Measurements from ENCODE around the gene N4BP2L1. TPM values are rescaled to one million over a fixed set of nuclear protein-coding genes. Genes with fewer than 3 reads are reported as not detected.

N4BP2L1 gene
- total RNA-seq, 2 donors from 2014 or later = 10.1 to 10.4 TPM

Other genes starting within 250 kb of the N4BP2L1 start
- not detected for gene ZAR1L, start 112.8 kb downstream of the N4BP2L1 start, total RNA-seq
- gene BRCA2, start 112.6 kb downstream of the N4BP2L1 start, total RNA-seq = 1 to 10 TPM; 1.8 to 2.8 TPM
- gene N4BP2L2, start 110.7 kb upstream of the N4BP2L1 start, total RNA-seq = 100 to 1,000 TPM; 130 to 137 TPM
- 10 to 100 TPM; 38.8 to 43.1 TPM for gene PDS5B, start 158.3 kb upstream of the N4BP2L1 start, total RNA-seq